Endothelial cell of umbilical vein (primary cell): Measurements from ENCODE around the gene CPB2. TPM values are rescaled to one million over a fixed set of nuclear protein-coding genes. Genes with fewer than 3 reads are reported as not detected.

Experiments
- BruUV-seq: library from RNA; stranded (reverse); fragments of 400-500 nt; replicated peaks from 2 replicates; lab custom pipeline; 2021; lab: Mats Ljungman, UMichigan
- CTCF ChIA-PET: fragments of 300-600, 350-600 bp; sonication (Branson Sonifier 250); formaldehyde crosslinking; loops from one replicate; lab custom pipeline; 2021; ENCODE audit warnings: antibody characterized with exemption, inconsistent platforms; lab: Charles Lee
- POLR2A ChIA-PET: fragments of 300-600, 350-600 bp; sonication (Branson Sonifier 250); formaldehyde crosslinking; loops from one replicate; lab custom pipeline; 2021; ENCODE audit warnings: antibody characterized with exemption, inconsistent platforms; lab: Charles Lee
- DNase-seq: peaks from one replicate; pipeline ENCODE4 v3.0.0-alpha.2; 2011; ENCODE audit warnings: low read depth, low spot score
- FAIRE-seq: peaks from 2 replicates; lab custom pipeline; 2011; peaks lifted over from hg19 to GRCh38; lab: Jason Lieb, UNC
- H2AFZ ChIP-seq: 2 replicates; pipeline ENCODE4 v1.6.0; 2012; ENCODE audit warnings: low read depth, low read length, control low read depth, inconsistent platforms
- H3K27ac ChIP-seq: 2 replicates; pipeline ENCODE4 v1.5.1; 2011; ENCODE audit warnings: low read depth, mild to moderate bottlenecking, control low read depth, low read length, moderate library complexity; ENCODE audit not compliant: insufficient read depth
- H3K27me3 ChIP-seq, 2 experiments: 2 replicates each; pipeline versions ENCODE4 v1.6.0 to v1.6.1; 2011; ENCODE audit warnings: low read length in 2 of 2, mixed read lengths in 1 of 2; ENCODE audit not compliant: control insufficient read depth in 2 of 2, insufficient read depth in 2 of 2
- H3K36me3 ChIP-seq, 2 experiments: 2 replicates in 1 of 2; 3 replicates in 1 of 2; pipeline ENCODE4 v1.5.1; 2011; ENCODE audit warnings: low read length in 2 of 2, mild to moderate bottlenecking in 1 of 2, moderate library complexity in 1 of 2; ENCODE audit not compliant: control insufficient read depth in 2 of 2, insufficient read depth in 2 of 2; ENCODE audit errors: extremely low read depth in 1 of 2
- H3K4me1 ChIP-seq: 3 replicates; pipeline ENCODE4 v1.5.1; 2011; ENCODE audit warnings: mild to moderate bottlenecking, low read length; ENCODE audit not compliant: control insufficient read depth, insufficient read depth; ENCODE audit errors: extremely low read depth
- H3K4me2 ChIP-seq: 2 replicates; pipeline ENCODE4 v1.6.1; 2011; ENCODE audit warnings: low read length, control low read depth, mixed read lengths; ENCODE audit not compliant: insufficient read depth
- H3K4me3 ChIP-seq, 3 experiments: fragments of 200-600 bp in 1 of 3; sonication (generic), shearing (Covaris generic) in 1 of 3; replicated peaks in 1 of 3; 2 replicates each; pipeline ENCODE4 v1.5.1; 2011 to 2016; ENCODE audit warnings: control low read depth in 3 of 3, low read length in 3 of 3, mild to moderate bottlenecking in 2 of 3, inconsistent platforms in 1 of 3, low read depth in 1 of 3, moderate library complexity in 1 of 3; ENCODE audit not compliant: insufficient read depth in 1 of 3
- H3K79me2 ChIP-seq: 2 replicates; pipeline ENCODE4 v1.6.0; 2012; ENCODE audit warnings: low read length, inconsistent platforms; ENCODE audit not compliant: control insufficient read depth, insufficient read depth
- H3K9ac ChIP-seq: replicated peaks from 2 replicates; pipeline ENCODE3; 2011; ENCODE audit warnings: low read length, control low read depth; ENCODE audit not compliant: insufficient read depth; ENCODE audit errors: extremely low read depth
- H3K9me1 ChIP-seq: replicated peaks from 3 replicates; pipeline ENCODE4 v1.6.0; 2011; ENCODE audit warnings: mild to moderate bottlenecking, low read length; ENCODE audit not compliant: control insufficient read depth, insufficient read depth; ENCODE audit errors: extremely low read depth
- H3K9me3 ChIP-seq: replicated peaks from 2 replicates; pipeline ENCODE4 v1.5.1; 2012; ENCODE audit warnings: low read length, inconsistent platforms; ENCODE audit not compliant: control insufficient read depth, insufficient read depth
- H4K20me1 ChIP-seq: replicated peaks from 2 replicates; pipeline ENCODE3; 2011; ENCODE audit warnings: mild to moderate bottlenecking, low read length; ENCODE audit not compliant: control insufficient read depth, insufficient read depth; ENCODE audit errors: extremely low read depth
- CTCF ChIP-seq, 2 donors: IDR thresholded peaks; 1 replicate in 1 of 2; 2 replicates in 1 of 2; pipeline ENCODE4 v1.5.1; 2011; ENCODE audit warnings: low read length in 2 of 2, mild to moderate bottlenecking in 2 of 2, moderate library complexity in 2 of 2, control low read depth in 1 of 2, inconsistent platforms in 1 of 2, low read depth in 1 of 2; ENCODE audit not compliant: insufficient read depth in 1 of 2; ENCODE audit errors: extremely low read depth in 1 of 2
- EZH2 ChIP-seq: IDR thresholded peaks from 2 replicates; pipeline ENCODE4 v1.6.1; 2012; ENCODE audit warnings: borderline replicate concordance, low read depth, mild to moderate bottlenecking, moderate library complexity, low read length, inconsistent platforms; ENCODE audit not compliant: severe bottlenecking
- FOS ChIP-seq: IDR thresholded peaks from 2 replicates; pipeline ENCODE4 v1.6.1; 2011; ENCODE audit warnings: mild to moderate bottlenecking, low read length, moderate library complexity, borderline replicate concordance; ENCODE audit not compliant: insufficient read depth
- GATA2 ChIP-seq: IDR thresholded peaks from 2 replicates; pipeline ENCODE4 v1.7.0; 2011; ENCODE audit warnings: low read depth, mild to moderate bottlenecking, moderate library complexity, mixed read lengths, low read length; ENCODE audit not compliant: insufficient read length, insufficient read depth
- JUN ChIP-seq: IDR thresholded peaks from 2 replicates; pipeline ENCODE4 v1.6.1; 2011; ENCODE audit warnings: borderline replicate concordance, low read depth; ENCODE audit not compliant: insufficient read length, insufficient read depth
- MAX ChIP-seq: IDR thresholded peaks from 2 replicates; pipeline ENCODE4 v1.6.1; 2011; ENCODE audit not compliant: insufficient read depth, insufficient read length
- MYC ChIP-seq: IDR thresholded peaks from one replicate; pipeline ENCODE4 v1.6.1; 2011; ENCODE audit warnings: mild to moderate bottlenecking, low read depth, low read length
- POLR2A ChIP-seq: IDR thresholded peaks from 2 replicates; pipeline ENCODE4 v1.6.1; 2012; ENCODE audit warnings: low read depth, mild to moderate bottlenecking, control low read depth, low read length
- POLR2AphosphoS5 ChIP-seq: IDR thresholded peaks from 2 replicates; pipeline ENCODE4 v1.6.1; 2012; ENCODE audit warnings: low read depth, mild to moderate bottlenecking, control low read depth, low read length, moderate library complexity; ENCODE audit not compliant: insufficient read depth
- dilution Hi-C: fragments of 300-500 bp; cut with MboI; formaldehyde crosslinking; loops from one replicate; pipeline ENCODE4 v1.15.0; 2019; ENCODE audit warnings: low sequenced_read_pairs; ENCODE audit not compliant: extremely low pct_ligation_motif_present
- intact Hi-C: fragments of 100-400 bp; cut with micrococcal nuclease; formaldehyde crosslinking; loops from one replicate; pipeline ENCODE4 v1.10.0; 2022
- polyA plus RNA-seq, 4 experiments: library from polyadenylated mRNA; depleted of rRNA in 3 of 4; stranded (reverse) in 3 of 4; unstranded in 1 of 4; fragments of >200 nt; gene quantifications; 2 replicates each; pipeline versions ENCODE4 v1.2.1 to v1.2.3, GENCODE V29; 2011 to 2012; ENCODE audit warnings: missing spikeins in 1 of 4
- total RNA-seq: library from RNA; stranded (reverse); gene quantifications from 2 replicates; pipeline ENCODE4 v1.2.3, GENCODE V29; 2021

CPB2 gene
- total and polyA plus RNA-seq, 2 donors (not counting 3 experiments of a cell fraction or from before 2014, with no cell fraction given) = not detected

- Histone ChIP-seq H3K4me1 (peaks cover 26% of the 10 kb centered on the region), H4K20me1 (no peaks in the 10 kb centered on the region), H3K36me3 (no peaks in the 10 kb centered on the region), H3K27ac (peak overlapping the region; percentile 86), H2AFZ (peak overlapping the region; percentile 99), H3K9me3 (no peaks in the 10 kb centered on the region), H3K79me2 (peaks cover 38% of the 10 kb centered on the region), H3K4me2 (peak overlapping the region; percentile 98), H3K27me3 (no peaks in the 10 kb centered on the region), H3K9me1 (no peaks in the 10 kb centered on the region), H3K4me3 (peak overlapping the region; percentile 83 to 98 (median 96)), H3K9ac (peak overlapping the region; percentile 96)
- dilution Hi-C loops (no loop called here), intact Hi-C loops (loop anchor here (2.0 to 5.0 kb wide), 2 partner anchors 247 to 711 kb away; partner anchors contain the start of gene TPT1)
- CTCF ChIA-PET = interaction anchor here (1.0 to 2.8 kb wide), 4 partner anchors 9 to 246 kb away, joined by 3 to 14 read pairs (median 6); no protein-coding TSS in a partner anchor
- POLR2A ChIA-PET = no interaction called here
- TSS peak; percentile 71 for BruUV-seq
- no peak for TF ChIP-seq FOS
- TF ChIP-seq GATA2 = no peak
- no peak for TF ChIP-seq POLR2AphosphoS5
- TF ChIP-seq MYC = no peak
- TF ChIP-seq MAX = no peak
- TF ChIP-seq CTCF (IDR thresholded peaks at IDR 0.05; ENCODE audit: extremely low read depth in 1 of 2, insufficient read depth in 1 of 2, low read depth in 1 of 2, low read length in 2 of 2) = no peak
- TF ChIP-seq EZH2 = no peak
- no peak for TF ChIP-seq POLR2A
- TF ChIP-seq JUN = no peak
- no peak for FAIRE-seq
- no peak for DNase-seq
Measured at GRCh38 chr13:46053162-46054012, 51.4 kb downstream of the CPB2 start.
